NCI-H2029 (cell line): ENCODE results near the gene CDC37.

ENCODE experiments used
- DNase-seq: peaks from one replicate; lab custom pipeline; 2025; lab: John Stamatoyannopoulos, UW

CDC37 gene

DNA sequence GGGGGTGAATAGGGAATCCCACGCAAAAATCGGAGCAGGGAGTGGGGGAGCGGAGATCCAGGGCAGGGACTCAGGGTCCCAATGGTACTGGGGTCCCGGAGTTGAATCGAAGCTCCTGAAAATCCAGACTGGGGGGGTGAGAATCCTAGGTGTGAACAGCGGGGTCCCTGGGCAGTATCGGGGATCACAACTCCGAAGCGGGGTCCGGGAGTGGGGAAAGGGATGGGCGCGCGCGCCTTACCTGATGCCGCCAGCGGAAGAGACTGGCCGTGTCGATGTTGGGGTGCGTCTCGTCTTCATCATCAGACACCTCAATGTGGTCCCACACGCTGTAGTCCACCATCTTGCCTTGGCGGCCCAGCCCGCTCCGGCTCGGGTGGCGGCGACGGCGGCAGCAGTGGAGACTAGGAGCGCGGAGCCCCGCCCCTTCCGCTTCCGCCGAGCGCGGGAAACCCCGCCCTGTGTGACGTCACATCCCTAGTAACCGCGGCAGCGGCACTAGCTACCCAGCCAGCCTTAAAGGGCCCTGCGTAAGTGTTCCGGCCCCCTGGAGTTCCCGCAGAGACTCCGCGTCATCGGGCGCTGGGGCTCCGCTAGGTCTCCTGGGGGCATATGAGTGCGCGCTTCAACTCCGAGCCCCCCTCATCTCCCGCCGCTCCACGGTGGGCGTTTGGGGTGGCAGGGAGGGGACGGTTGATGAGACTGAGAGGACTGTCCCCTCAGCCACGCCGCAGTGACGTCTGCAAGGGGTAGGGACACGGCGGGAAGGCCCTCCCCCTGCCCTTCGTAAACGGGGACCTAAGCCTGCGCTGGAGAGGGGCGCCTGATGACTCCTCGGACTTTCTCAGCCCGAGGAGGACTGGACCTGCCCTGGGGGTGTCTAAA lies at the start of gene CDC37:
Gene CDC37, minus strand, starts transcription at position 406 of the 885 bp plus-strand sequence. Its CDS starts 63 bp downstream, at position 343.
- peak; percentile 94 for DNase-seq

DNA sequence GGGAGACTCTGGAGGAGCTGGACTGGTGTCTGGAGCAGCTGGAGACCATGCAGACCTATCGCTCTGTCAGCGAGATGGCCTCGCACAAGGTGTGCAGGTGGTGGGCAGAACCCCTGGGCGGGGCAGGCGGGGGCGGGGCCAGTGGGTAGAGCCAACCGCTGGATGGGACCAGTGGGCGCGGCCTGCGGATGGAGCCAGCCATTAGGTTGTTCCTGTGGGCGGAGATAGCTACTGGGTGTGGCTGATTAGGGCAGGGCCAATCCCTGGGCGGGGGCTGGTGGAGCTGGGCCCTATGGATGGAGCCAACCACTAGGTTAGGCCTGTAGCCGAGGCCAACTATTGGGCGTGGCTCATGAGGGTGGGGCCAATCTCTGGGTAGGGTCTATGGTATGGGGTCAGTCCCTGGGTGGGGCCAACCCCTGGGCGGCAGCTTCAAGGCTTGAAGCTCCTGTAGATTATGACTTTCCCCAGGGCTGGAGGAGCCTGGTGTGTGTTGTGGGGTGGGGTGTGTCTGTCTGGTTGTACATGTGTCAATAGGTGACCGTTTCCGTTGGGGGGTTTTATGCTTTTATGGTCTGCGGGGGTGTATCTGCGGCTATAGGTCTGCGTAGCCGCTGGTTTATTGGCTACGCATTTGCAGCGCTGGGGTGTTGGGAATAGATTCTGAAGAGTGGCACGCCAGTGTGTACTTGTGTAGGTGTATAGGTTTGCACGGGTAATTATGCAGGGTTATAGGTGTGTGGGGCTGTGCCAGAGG lies 47.7 kb upstream of the CDC37 start:
- no peak for DNase-seq

DNA sequence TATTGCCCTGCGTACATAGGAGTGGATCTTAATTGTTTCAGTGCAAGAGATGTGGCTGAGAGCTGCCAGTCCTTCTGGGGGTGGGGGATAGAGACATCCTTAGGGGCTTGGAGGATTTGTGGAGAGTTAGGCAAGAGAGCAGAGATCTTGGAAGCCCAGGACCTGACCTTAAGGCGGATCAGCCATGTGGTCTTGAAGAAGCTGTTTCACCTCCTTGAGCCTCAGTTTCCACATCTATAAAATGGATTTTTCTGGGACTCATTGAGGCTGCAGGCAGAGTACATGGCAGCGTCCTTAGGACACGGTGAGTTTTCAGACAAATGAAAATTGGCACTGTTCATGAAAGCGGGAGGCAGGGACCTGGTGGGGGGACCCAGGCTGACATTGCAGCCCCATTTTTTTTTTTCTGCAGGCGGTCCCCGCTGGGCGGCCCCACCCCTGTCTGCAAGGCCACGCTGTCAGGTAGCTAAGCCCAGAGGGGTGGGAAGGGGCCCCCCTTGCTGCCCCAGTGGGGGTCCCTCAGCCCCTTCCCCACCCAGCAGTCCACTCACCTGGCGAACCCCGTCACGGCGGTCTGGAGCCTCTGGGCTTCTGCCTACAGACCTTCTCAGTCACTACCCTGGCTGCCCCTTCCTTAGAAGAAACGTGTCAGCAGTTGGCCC lies 47.0 kb upstream of the CDC37 start:
- no peak for DNase-seq

DNA sequence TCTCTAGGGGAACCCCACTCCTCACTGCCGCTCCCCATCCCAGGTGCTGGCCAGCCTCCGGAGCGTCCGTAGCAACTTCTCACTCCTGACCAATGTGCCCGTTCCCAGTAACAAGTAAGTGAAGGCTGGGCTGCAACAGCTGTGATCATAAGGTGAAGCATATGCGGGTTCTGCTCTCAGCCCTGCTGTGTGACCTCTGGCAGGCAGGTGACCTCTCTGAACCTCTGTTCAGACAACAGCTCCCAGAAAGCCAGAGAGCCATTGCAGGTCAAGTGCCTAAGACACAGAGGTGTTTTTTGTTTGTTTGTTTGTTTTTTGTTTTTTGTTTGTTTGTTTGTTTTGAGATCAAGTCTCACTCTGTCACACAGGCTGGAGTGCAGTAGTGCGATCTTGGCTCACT lies 45.7 kb upstream of the CDC37 start:
- DNase-seq: no peak

DNA sequence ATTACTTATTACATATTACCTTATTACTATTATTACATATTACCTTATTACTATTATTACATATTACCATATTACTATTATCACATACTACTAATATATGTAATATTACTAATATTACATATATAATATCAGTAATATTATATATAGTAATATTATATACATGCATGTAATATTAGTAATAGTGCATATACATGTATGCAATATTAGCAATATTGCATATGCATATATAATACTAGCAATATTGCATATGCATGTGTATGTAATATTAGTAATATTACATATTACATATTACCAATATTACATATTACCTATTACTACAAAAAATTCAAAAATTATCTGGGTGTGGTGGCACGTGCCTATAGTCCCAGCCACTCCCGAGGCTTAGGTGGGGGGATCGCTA lies 39.4 kb upstream of the CDC37 start:
- DNase-seq: no peak

DNA sequence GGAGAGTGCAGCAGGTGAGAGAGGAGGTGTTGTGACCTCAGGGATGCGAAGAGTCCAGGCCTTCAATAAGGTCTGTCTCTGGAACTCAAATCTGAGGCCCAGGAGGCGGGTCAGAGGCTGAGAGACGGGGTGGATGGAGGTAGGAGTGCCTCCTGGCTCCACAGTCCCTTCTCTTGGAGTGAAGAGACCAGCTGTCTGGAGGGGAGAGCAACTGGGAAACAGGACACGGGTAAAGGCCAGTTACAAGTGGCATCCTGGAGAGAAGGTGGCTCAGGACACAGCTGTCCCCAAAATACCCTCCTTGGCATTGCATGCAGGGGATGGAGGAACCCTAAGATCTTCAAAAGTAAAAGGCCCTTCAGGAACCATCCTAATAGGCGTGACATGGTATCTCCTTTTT lies 36.2 kb upstream of the CDC37 start:
- no peak for DNase-seq

DNA sequence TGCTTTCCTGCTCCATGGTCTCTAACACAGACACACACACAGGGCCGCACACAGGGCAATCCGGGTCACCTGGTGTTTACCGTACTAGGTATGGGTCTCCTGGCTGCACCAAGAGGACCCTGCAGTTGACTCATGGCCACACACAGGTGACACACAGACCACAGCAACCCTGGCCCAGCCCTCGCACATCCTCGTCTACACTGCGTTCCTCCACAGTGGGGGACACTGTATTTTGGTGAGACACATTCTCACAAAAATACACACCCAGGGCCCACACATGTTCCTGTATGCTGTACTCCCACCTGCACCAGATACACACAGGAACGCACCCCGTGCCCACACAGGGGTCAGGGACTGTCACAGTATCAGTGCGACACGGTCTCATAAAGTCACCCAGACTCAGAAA lies 29.8 kb upstream of the CDC37 start:
- no peak for DNase-seq

DNA sequence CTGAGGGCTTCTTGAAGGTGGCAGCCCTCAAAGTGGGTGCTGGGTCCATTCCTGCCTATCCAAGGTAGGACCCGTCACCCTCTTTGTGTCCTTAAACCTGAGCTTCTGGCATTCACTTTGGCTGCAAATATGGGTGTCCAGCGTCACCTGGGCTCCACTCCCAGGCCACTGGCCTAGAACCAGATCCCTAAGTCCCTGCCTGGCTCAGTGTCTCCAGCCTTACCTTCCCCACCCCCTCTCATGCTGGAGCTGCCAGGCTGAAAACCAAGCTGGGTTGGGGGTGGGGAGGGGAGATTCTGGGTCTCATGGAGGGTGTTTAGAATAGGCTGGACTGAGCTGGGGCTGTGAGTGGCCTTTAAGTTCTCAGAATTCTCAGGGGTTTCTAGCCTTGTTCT lies 29.4 kb upstream of the CDC37 start:
- DNase-seq: no peak

DNA sequence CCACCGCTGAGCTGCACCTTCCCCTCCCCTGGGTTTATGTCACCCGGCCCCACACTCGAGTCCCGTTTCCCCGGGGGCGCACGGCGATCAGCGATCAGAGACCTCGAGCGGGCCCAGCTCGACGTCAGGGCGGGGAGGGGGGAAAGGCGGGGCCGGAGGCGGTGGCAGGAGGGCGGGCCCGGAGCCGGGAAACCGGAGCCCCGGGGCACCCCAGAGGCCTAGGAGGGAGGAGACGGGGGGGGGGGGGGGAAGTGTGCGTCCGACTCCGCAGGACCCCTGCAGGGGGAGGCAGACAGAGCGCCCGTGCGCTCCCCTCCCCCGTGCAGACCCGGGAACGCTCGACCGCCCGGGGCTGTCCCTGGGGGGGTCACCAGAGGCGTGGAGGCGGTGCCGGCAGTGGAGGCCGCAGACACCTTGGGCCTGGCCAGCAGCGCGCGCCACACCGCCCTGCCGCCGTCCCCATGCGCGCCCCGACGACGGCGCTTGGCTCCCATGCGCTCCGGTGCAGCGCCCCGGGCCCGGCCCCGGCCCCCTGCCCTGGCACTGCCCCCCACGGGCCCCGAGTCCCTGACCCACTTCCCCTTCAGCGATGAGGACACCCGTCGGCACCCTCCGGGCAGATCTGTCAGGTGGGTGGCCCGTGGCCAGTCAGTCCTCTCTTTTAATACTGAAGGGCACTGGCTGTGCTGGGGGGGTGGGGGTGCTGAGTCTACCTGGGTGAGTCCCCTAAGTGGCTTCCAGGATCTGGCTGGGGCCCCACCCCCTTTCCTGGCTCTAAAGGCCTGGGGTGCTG lies 28.8 kb upstream of the CDC37 start:
- DNase-seq: no peak

DNA sequence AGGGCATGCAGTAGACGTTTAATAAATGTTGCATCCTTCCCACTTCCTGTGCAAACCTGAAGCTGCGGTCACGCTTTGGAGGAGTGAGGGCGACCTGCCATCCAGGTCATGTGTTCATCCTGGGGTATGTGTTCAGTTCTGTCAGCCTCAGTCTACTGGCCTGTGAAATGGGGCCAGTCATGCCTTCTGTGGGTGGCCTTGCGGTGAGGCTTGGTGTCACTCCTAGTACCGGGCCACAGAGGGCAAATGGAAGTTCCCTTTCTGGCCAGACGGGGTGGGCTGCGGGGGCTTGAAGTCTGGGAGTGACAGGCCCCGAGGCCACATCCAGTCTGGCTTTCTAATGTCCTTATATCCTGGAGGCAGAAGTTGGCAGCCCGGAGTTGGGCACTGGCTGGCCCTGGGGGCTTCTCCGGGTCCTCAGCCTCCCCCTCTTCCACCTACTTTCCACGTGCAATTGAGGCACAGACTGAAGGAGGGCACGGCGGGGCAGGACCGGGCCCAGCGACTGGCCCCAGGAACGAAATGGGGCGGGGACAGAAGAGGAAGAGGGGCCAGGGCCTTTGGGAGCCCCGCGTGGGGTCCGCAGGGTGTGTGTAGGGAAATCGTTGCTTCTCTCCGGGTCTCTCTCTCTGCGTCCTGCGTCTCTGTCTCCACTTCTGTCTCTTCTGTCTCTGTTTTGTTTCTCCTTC lies 28.1 kb upstream of the CDC37 start:
- no peak for DNase-seq

DNA sequence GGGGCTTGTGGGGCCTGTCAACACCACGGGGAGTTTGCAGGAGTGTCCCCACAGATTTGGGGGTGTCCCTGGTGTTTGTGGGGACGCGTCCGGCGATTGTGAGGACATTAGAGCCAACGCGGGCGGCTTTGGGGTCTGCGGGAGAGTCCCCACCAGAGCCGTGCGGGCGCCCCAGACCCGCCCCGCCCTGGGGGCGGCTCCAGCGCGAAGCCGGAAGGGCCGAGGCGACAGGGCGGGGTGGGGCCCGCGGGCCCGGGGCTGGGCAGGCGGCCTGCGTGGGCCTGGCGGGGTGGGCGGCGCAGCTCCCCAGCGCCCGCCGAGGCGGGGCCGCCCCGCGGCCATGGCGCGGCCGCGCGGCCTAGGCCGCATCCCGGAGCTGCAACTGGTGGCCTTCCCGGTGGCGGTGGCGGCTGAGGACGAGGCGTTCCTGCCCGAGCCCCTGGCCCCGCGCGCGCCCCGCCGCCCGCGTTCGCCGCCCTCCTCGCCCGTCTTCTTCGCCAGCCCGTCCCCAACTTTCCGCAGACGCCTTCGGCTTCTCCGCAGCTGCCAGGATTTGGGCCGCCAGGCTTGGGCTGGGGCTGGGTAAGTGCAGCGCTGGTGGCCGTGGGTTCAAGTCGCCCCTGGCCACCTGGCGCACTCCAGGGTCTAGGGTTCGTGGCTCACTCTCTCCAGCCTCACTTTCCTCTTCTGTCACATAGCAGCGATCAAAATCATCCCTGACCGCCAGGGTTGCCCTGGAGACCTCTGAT lies 27.3 kb upstream of the CDC37 start:
- no peak for DNase-seq

DNA sequence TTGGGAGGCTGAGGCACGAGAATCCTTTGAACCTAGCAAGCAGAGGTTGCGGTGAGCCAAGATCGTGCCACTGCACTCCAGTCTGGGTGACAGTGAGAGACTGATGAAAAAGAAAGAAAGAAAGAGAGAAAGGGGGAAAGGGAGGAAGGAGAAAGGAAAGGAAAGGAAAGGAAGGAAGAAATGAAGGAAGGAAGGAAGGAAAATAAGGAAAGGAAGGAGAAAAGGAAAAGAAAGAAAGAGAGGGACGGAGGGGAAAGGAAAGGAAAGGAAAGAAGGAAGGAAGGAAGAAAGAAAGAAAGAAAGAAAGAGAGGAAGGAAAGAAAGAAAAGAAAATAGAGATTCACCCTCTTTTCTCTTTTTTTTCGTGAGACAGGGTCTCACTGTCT lies 25.6 kb upstream of the CDC37 start:
- DNase-seq: no peak

DNA sequence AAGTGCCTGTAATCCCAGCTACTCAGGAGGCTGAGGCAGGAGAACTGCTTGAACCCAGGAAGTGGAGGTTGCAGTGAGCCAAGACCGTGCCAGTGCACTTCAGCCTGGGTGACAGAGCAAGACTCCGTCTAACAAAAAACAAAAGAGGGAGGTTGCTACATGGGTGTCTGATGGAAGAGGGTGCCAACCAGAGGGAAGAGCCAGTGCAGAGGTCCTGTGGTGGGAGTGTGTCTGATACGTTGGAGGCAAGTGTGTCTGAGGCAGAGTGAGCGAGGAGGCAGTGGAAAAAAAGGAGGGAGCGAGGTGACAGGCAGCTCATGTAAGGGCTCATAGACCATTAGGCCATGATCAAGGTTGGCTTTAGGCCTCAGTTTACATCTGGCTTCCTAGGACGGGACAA lies 23.8 kb upstream of the CDC37 start:
- DNase-seq: no peak

DNA sequence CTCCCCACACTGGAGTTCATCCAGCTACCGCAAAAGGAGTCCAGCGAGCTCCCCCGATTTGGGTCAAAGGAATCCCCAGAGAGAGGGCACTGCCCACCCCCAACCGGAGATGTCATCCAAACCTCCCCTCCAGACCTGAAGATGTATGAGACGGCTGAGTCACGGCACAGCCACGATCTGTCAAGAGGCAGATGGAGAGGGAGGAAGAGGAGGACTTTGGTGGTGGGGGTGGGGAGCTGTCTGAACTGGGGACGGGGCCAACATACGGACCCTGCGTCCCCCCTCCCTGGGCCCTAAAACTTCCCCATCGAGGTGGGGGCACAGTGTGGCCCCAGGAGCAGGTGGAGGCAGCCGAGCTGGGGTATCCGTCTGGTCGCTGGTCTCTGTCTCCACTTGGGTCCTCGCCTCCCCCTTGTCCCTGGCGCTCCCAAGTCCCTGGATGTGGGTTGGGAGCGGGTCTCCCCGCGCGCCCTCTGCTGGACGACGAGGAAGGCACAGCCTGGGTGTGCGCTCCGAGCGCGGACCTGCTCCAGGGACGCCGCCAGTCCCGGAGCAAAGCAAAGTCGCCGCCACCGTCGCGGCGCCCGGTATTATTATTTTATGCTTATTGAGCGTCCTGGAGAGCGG lies 20.8 kb upstream of the CDC37 start:
- peak; percentile 34 for DNase-seq

DNA sequence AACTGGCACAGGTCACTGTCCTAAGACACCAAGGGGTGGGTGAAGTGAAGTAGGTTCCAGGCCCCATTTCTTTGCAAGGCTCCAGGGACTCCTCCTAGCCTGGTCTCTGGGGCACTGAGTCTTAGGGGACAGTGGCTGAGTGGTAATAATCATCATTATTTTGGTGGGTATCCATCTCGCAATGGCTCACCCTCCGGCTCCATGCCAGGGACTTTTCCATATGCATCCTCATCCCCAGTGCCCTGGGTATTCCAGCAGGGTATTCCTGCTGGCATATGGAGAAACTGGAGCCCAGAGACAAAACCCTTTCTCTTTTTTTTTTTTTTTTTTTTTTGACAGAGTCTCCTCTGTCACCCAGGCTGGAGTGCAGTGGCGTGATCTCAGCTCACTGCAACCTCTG lies 19.5 kb upstream of the CDC37 start:
- no peak for DNase-seq

DNA sequence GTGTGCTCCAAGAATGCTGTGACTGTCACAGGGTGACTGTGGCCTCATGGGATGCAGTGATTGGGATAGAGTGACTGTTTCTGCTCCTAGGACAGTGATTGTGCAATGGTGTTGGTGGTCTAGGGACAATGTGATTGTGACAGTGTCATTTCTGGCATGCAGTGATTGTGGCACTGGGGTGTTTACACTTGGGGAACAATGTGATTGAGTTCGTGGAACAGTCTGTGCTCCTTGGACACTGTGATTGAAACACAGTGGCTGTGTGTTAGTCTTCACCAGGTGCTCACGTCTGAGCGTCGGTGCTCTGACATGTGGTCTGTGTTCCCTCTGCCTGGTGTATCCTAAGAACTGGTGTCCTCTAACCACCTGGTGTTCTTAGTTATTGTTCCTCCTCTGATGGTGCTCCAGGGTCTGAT lies 18.7 kb upstream of the CDC37 start:
- no peak for DNase-seq

DNA sequence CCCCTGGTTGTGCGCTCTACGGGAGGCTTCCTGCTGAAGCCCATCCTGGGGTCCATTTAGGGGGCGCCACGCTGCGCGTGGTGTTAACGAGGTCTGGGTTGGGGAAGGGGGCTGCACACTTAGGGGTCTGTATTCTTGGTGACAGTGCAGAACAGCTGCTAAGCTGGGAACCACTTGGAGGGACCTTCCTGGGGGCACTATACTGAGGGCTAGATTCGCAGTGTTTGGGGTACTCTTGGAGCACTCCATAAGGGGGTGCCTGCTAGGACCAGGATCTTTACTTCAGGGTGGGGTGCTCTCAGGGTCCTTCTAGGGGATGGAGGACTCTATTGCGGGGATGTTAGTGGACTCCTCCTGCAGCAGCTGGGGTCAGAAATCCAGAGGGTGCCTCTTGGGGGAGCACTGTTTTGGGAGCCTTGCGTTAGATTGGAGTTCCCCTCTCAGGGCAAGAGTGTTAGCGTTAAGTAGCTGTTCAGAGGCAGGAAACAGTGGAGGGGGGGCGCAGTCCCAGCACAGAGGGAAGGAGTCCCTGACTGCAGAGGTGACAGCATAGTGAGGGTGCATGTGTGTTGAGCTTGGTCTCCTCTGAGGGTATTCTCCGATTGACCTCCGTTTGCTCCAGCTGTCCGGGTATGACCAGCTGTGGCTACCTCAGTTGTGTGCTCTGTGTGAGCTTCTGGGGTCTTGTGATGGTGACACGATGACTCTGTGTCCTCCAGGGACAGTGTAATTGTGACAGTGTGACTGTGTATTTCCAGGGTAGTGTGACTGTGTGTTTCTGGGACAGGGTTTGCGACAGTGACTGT lies 18.1 kb upstream of the CDC37 start:
- no peak for DNase-seq

DNA sequence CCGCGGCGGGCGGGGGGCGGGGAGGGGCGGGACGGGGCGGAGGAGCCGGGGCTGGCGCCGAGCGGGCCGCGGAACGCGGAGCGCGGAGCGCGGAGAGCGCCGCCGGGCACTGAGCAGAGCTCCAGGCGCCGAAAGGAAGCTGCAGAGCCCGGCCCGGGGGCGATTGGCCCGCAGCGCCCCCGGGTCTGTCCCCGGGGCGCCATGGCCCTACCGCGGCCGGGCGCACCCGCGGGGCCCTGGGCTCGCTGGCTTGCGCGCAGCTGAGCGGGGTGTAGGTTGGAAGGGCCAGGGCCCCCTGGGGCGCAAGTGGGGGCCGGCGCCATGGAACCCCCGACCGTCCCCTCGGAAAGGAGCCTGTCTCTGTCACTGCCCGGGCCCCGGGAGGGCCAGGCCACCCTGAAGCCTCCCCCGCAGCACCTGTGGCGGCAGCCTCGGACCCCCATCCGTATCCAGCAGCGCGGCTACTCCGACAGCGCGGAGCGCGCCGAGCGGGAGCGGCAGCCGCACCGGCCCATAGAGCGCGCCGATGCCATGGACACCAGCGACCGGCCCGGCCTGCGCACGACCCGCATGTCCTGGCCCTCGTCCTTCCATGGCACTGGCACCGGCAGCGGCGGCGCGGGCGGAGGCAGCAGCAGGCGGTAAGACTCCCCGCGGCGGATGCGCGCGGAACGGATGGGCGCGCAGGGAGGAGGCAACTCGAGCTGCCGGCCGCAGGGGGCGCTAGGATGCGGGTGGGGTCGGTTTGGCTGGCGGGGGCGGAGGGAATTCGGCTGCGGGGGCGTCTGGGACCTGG lies 17.3 kb upstream of the CDC37 start, which contains the start of gene PDE4A:
Gene PDE4A, plus strand, starts transcription at position 95 of the 796 bp plus-strand sequence. Its CDS starts 227 bp downstream, at position 322.
- no peak for DNase-seq
